Activated CD4-positive, alpha-beta T cell treated with anti-CD3 and anti-CD28 coated beads for 4 hours (primary cell): Measurements from ENCODE around the gene SH3D21.

Experiments used
- DNase-seq, 2 donors: peaks; one replicate each; pipeline ENCODE4 v3.0.0-alpha.2; 2020

The SH3D21 gene

GRCh38 chr1:36366091-36366661 is 60.0 kb downstream of the SH3D21 start:
- DNase-seq = peak; percentile 36 to 42

DNA sequence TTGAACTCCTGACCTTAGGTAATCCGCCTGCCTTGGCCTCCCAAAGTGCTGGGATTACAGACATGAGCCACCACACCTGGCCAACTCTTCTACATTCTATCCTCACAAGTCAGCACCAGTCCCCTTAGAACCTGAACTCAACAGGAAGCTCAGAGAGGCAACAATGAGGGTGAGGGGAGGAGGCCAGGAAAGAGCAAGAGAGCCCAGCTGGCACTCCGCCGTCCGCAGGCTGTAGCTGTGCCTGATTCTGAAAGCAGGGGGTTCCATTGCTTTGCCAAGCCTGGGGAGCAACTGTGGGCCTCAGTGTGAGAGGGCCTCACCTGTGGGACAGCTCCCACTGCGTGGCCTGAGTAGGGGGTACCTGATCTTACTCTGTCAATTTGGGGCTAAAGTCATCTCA is 60.9 kb downstream of the SH3D21 start:
- peak in 1 of 2 donors; percentile 12 for DNase-seq

DNA sequence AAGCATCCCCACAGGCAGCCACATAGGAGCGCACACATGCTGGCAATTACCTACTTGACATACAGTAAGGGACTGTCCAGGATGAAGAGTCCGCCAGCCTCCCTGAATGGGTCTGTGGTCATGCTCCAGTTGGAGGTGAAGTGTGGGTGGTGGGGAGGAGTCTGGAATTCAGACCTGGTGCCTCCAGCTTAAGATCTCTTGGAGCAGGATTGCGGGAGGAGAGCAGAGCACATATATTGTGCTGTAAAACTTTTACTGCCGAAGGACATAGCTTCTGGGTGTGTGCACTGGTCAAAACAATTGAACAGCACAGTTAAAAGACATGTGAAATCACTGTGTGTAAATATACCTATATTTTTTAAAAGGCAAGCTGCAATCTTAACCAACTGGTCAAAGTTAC is 61.6 kb downstream of the SH3D21 start:
- DNase-seq = no peak

DNA sequence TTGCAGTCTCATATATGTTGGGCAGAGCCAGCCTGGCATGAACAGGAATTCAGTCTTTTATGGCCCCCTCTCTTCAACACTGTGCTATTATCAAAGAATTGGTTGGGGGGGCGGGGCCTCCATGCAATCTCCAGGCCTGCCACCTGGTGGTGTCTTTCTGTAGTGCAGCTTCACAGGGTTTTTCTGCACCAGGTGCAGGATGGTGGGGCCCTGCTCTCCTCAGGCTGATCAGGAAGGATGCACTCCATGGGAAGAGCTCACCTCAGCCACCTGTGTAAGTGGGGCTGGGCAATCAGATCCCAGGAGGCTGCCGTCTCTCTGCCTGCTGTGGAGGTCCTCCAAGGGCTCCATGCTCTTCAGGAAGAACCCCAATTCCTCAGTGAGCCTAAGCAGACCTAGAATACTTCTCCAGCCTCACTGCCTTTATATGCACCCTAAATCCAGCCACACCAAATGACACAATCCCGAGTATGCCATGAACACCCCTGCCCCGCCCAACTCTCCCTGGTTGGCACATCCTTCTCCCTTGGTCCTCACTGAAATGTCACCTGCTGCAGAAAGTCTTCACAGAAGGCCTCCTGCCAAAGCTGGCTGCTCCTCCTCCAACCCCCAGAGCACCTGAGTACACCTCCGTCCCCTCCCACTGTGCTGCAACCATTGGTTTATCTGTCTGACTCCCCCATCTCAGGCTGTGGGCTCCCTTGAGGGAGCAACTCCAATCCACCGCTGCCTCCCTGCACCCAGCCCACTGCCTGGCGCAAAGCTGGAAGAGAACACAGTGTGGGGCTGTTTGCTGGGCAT is 63.1 kb downstream of the SH3D21 start:
- DNase-seq = peak; percentile 79 to 88
